Measurements from ENCODE around the gene SMIM35. TPM values are rescaled to one million over a fixed set of nuclear protein-coding genes. Genes with fewer than 3 reads are reported as not detected.

The SMIM35 gene
- total RNA-seq, 1 experiment from 2014 or later = not detected

GRCh38 chr11:117962826-117963225 lies 123.9 kb downstream of the SMIM35 start:
- ChIA-PET CTCF (no interaction called here), POLR2A (no interaction called here)
- peaks cover 3% of the 10 kb centered on the region; the same call in 1 of the 2 replicates for H3K9me3 Mint-ChIP-seq
- TF ChIP-seq ELF4 (CRISPR knock-in tag; IDR thresholded peaks at IDR 0.05; ENCODE audit: low read depth) (no peak), ATF1 (CRISPR knock-in tag; IDR thresholded peaks at IDR 0.05) (no peak), HMGA2 (CRISPR knock-in tag; IDR thresholded peaks at IDR 0.05) (no peak), AFF4 (CRISPR knock-in tag; IDR thresholded peaks at IDR 0.05; ENCODE audit: borderline replicate concordance) (no peak), NR2C2 (CRISPR knock-in tag; IDR thresholded peaks at IDR 0.05) (no peak), HMGXB4 (CRISPR knock-in tag; IDR thresholded peaks at IDR 0.05) (no peak), ZNF281 (CRISPR knock-in tag; IDR thresholded peaks at IDR 0.05) (no peak), NR3C1 (CRISPR knock-in tag; conservative IDR thresholded peaks at IDR 0.05; ENCODE audit: low read depth) (no peak), NFYB (CRISPR knock-in tag; conservative IDR thresholded peaks at IDR 0.05; ENCODE audit: low read depth) (no peak), CBFB (CRISPR knock-in tag; IDR thresholded peaks at IDR 0.05; ENCODE audit: low read depth) (no peak), CREM (CRISPR knock-in tag; IDR thresholded peaks at IDR 0.05) (no peak), GABPB1 (CRISPR knock-in tag; IDR thresholded peaks at IDR 0.05) (no peak), TEAD1 (CRISPR knock-in tag; IDR thresholded peaks at IDR 0.05) (no peak), ZNF512 (CRISPR knock-in tag; IDR thresholded peaks at IDR 0.05; ENCODE audit: borderline replicate concordance) (no peak), ZNF423 (CRISPR knock-in tag; IDR thresholded peaks at IDR 0.05) (no peak)
- no peak overlapping the region for H3K27ac Mint-ChIP-seq
- peaks cover 3% of the 10 kb centered on the region; the same call in 1 of the 2 replicates for H3K4me1 Mint-ChIP-seq
- no peak overlapping the region for H3K4me3 Mint-ChIP-seq
- no peak for DNase-seq (ENCODE audit: low spot score)
- no peaks in the 10 kb centered on the region; the same call in 1 of the 2 replicates for H3K27me3 Mint-ChIP-seq (ENCODE audit: low read depth)
- no peak for ATAC-seq
- no peaks in the 10 kb centered on the region for H3K36me3 Mint-ChIP-seq

- POLR2A ChIA-PET = no interaction called here
- Mint-ChIP-seq H3K27ac (no peak overlapping the region), H3K4me3 (no peak overlapping the region), H3K36me3 (no peaks in the 10 kb centered on the region), H3K27me3 (ENCODE audit: low read depth) (no peaks in the 10 kb centered on the region), H3K4me1 (peaks cover 3% of the 10 kb centered on the region; the same call in 1 of the 2 replicates), H3K9me3 (peaks cover 3% of the 10 kb centered on the region; the same call in 1 of the 2 replicates)
- CTCF ChIA-PET = interaction anchor here (0.6 to 1.4 kb wide), 4 partner anchors 12 to 27 kb away, joined by 3 read pairs; no protein-coding TSS in a partner anchor
- peak; percentile 20; the same call in 1 of the 2 replicates for ATAC-seq
- TF ChIP-seq ZNF121 (CRISPR knock-in tag; IDR thresholded peaks at IDR 0.05) = peak; percentile 83; the same call in 1 of the 2 replicates
- no peak for TF ChIP-seq TEAD4 (CRISPR knock-in tag; IDR thresholded peaks at IDR 0.05)
- peak; percentile 41 for DNase-seq (ENCODE audit: low spot score)
Observed at GRCh38 chr11:117961896-117962295, 124.9 kb downstream of the SMIM35 start.
